Activated CD4-positive, CD25-positive, alpha-beta regulatory T cell (primary cell): ENCODE measurements around the gene SLC39A11.
"Not testable (repeated sequence)": the region's sequence is repeated elsewhere in the genome, so short reads cannot be mapped to it uniquely, and the experiment has no call there.

Experiments
- DNase-seq, 4 experiments: peaks; one replicate each; lab custom pipeline; 2025; lab: John Stamatoyannopoulos, UW

Gene SLC39A11

GRCh38 chr17:72786209-72786608 is 306.3 kb downstream of the SLC39A11 start:
- no peak for DNase-seq

- DNase-seq: no peak
Measured at GRCh38 chr17:72782985-72783701, 309.3 kb downstream of the SLC39A11 start.

- not testable (repeated sequence) for DNase-seq
Measured at GRCh38 chr17:72782437-72782836, 310.1 kb downstream of the SLC39A11 start.

- DNase-seq: no peak
Measured at GRCh38 chr17:72778169-72779151, 314.0 kb downstream of the SLC39A11 start.

- no peak for DNase-seq
Measured at GRCh38 chr17:72775919-72776318, 316.6 kb downstream of the SLC39A11 start.

- no peak for DNase-seq
Measured at GRCh38 chr17:72775237-72775636, 317.3 kb downstream of the SLC39A11 start.

GRCh38 chr17:72774236-72774635 is 318.3 kb downstream of the SLC39A11 start:
- DNase-seq: no peak

GRCh38 chr17:72773225-72773624 is 319.3 kb downstream of the SLC39A11 start:
- DNase-seq: not testable (repeated sequence)

- no peak for DNase-seq
Measured at GRCh38 chr17:72772331-72772821, 320.1 kb downstream of the SLC39A11 start.

- DNase-seq: no peak
Measured at GRCh38 chr17:72771734-72772133, 320.8 kb downstream of the SLC39A11 start.

GRCh38 chr17:72766761-72767356 is 325.6 kb downstream of the SLC39A11 start:
- DNase-seq: no peak

- DNase-seq: no peak
Measured at GRCh38 chr17:72765368-72766153, 326.9 kb downstream of the SLC39A11 start.

- DNase-seq: no peak
Measured at GRCh38 chr17:72764632-72765041, 327.9 kb downstream of the SLC39A11 start.

GRCh38 chr17:72763981-72764380 is 328.5 kb downstream of the SLC39A11 start:
- no peak for DNase-seq

GRCh38 chr17:72761893-72762575 is 330.5 kb downstream of the SLC39A11 start:
- DNase-seq: not testable (repeated sequence)

- DNase-seq: no peak
Measured at GRCh38 chr17:72761431-72761830, 331.1 kb downstream of the SLC39A11 start.

- DNase-seq: no peak
Measured at GRCh38 chr17:72760368-72760767, 332.1 kb downstream of the SLC39A11 start.

- DNase-seq: no peak
Measured at GRCh38 chr17:72759301-72759700, 333.2 kb downstream of the SLC39A11 start.

- no peak for DNase-seq
Measured at GRCh38 chr17:72756256-72756655, 336.2 kb downstream of the SLC39A11 start.

GRCh38 chr17:72754513-72754912 is 338.0 kb downstream of the SLC39A11 start:
- DNase-seq: no peak

- DNase-seq: no peak
Measured at GRCh38 chr17:72751746-72752145, 340.7 kb downstream of the SLC39A11 start.
